Measurements from ENCODE around the gene F9.

DNA sequence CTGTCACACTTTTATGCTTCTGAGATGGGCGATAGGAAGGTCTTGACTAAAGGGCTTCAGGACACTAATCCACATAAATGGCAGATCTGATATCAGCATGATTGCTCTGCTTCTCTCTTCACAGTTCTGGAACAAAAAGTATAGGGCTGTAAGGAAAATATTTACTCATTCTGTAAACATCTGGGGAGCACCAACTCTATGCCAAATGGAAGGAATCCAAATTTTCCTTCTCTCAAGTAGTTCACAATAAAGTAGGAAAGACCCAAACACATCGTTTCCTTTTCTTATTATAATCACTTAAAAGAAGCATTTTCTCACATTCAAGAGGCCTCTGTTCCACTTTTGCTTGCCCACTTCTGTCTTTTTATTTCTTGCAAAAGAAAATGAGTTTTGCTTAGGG, 45.9 kb upstream of the F9 start:
- TF ChIP-seq, protein P1, sequence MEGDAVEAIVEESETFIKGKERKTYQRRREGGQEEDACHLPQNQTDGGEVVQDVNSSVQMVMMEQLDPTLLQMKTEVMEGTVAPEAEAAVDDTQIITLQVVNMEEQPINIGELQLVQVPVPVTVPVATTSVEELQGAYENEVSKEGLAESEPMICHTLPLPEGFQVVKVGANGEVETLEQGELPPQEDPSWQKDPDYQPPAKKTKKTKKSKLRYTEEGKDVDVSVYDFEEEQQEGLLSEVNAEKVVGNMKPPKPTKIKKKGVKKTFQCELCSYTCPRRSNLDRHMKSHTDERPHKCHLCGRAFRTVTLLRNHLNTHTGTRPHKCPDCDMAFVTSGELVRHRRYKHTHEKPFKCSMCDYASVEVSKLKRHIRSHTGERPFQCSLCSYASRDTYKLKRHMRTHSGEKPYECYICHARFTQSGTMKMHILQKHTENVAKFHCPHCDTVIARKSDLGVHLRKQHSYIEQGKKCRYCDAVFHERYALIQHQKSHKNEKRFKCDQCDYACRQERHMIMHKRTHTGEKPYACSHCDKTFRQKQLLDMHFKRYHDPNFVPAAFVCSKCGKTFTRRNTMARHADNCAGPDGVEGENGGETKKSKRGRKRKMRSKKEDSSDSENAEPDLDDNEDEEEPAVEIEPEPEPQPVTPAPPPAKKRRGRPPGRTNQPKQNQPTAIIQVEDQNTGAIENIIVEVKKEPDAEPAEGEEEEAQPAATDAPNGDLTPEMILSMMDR (IDR thresholded peaks at IDR 0.05): no peak
- TF ChIP-seq POLR2AphosphoS5 (IDR thresholded peaks at IDR 0.05): no peak
